OCI-LY7 (cell line): ENCODE data around the gene TOR1AIP1.

ENCODE experiments used
- EZH2phosphoT487 ChIP-seq: fragments of 200-600 bp; sonication (generic); IDR thresholded peaks from 2 replicates; pipeline ENCODE4 v1.6.1; 2018; ENCODE audit warnings: low read depth, borderline replicate concordance, mild to moderate bottlenecking, mixed run types, antibody characterized with exemption, low read length, moderate library complexity, mixed read lengths
- TF ChIP-seq, protein P1 (sequence below): fragments of 200-600 bp; sonication (generic); conservative IDR thresholded peaks from 2 replicates; pipeline ENCODE4 v1.5.1; 2014; ENCODE audit warnings: mild to moderate bottlenecking, antibody characterized with exemption, low read length, moderate library complexity, mixed read lengths

DNA sequence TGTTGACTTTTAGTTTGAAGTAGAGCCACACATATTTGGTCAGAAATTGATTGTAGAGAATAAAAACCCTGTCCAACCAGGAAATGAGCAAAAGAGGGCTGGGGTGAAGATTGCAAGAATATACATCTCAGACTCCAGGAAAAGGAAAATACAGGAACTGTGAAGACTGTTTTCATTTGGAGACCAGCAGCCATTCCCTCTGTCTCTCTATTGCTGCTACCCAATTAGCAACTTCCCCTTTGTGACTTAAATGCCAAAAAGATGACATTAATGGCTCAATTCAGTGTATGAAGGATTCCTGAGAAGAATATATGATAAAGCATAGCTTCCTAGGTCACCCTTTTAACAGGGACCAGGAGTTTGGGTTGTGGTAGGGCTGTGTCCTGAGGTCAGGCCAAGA, 40.9 kb downstream of the TOR1AIP1 start:
- TF ChIP-seq, protein P1, sequence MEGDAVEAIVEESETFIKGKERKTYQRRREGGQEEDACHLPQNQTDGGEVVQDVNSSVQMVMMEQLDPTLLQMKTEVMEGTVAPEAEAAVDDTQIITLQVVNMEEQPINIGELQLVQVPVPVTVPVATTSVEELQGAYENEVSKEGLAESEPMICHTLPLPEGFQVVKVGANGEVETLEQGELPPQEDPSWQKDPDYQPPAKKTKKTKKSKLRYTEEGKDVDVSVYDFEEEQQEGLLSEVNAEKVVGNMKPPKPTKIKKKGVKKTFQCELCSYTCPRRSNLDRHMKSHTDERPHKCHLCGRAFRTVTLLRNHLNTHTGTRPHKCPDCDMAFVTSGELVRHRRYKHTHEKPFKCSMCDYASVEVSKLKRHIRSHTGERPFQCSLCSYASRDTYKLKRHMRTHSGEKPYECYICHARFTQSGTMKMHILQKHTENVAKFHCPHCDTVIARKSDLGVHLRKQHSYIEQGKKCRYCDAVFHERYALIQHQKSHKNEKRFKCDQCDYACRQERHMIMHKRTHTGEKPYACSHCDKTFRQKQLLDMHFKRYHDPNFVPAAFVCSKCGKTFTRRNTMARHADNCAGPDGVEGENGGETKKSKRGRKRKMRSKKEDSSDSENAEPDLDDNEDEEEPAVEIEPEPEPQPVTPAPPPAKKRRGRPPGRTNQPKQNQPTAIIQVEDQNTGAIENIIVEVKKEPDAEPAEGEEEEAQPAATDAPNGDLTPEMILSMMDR: no peak
- TF ChIP-seq EZH2phosphoT487: no peak
